Upper lobe of left lung (tissue), 4 donors: Measurements from ENCODE around the gene ENOSF1.

Experiments used
- POLR2AphosphoS5 ChIP-seq, 2 donors: sonication (generic); formaldehyde crosslinking; IDR thresholded peaks; one replicate each; pipeline ENCODE4 v1.5.1; 2017; ENCODE audit warnings: antibody characterized with exemption in 2 of 2
- TF ChIP-seq, protein P1 (sequence below), 6 experiments: fragments of 450-650 bp in 4 of 6; fragments of 200-600 bp in 2 of 6; sonication (generic) in 2 of 6; IDR thresholded peaks; one replicate each; pipeline ENCODE4 v1.5.1; 2016 to 2019; ENCODE audit warnings: antibody characterized with exemption in 6 of 6

DNA sequence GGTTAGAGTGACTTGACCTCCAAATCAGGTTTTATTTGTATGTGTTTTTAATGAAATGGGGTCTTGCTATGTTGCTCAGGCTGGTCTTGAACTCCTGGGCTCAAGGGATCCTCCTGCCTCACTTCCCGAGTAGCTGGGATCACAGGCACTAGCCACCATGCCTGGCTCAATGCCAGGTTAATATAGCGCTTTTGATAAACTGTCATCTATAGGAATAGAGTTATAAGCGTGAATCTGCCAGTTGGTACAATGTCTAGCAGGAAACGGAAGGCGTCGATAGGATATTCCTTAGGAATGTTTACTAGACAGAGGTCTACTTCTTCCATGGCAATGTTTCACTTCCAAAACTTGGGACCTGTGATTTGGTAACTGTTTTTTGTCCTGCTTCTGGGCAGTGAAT lies 90.1 kb downstream of the ENOSF1 start:
- no peak for TF ChIP-seq POLR2AphosphoS5 (IDR thresholded peaks at IDR 0.05)
- TF ChIP-seq, protein P1, sequence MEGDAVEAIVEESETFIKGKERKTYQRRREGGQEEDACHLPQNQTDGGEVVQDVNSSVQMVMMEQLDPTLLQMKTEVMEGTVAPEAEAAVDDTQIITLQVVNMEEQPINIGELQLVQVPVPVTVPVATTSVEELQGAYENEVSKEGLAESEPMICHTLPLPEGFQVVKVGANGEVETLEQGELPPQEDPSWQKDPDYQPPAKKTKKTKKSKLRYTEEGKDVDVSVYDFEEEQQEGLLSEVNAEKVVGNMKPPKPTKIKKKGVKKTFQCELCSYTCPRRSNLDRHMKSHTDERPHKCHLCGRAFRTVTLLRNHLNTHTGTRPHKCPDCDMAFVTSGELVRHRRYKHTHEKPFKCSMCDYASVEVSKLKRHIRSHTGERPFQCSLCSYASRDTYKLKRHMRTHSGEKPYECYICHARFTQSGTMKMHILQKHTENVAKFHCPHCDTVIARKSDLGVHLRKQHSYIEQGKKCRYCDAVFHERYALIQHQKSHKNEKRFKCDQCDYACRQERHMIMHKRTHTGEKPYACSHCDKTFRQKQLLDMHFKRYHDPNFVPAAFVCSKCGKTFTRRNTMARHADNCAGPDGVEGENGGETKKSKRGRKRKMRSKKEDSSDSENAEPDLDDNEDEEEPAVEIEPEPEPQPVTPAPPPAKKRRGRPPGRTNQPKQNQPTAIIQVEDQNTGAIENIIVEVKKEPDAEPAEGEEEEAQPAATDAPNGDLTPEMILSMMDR (IDR thresholded peaks at IDR 0.05): no peak
